K562 (cell line): ENCODE results near the gene UBE2O. TPM values are rescaled to one million over a fixed set of nuclear protein-coding genes. Genes with fewer than 3 reads are reported as not detected.

ENCODE experiments used
- ATAC-seq: fragments of 200-7000 bp; cut with Tn5 transposase; 3 replicates; pipeline ENCODE4 v1.9.1; 2020; ENCODE audit warnings: moderate library complexity
- BruUV-seq: library from RNA; stranded (reverse); fragments of 400-500 nt; replicated peaks from 2 replicates; lab custom pipeline; 2021; lab: Mats Ljungman, UMichigan
- CTCF ChIA-PET: fragments of 300-600 bp; formaldehyde crosslinking; extraction: SDS; loops from one replicate; lab custom pipeline; 2021; ENCODE audit warnings: low intra/inter-chr PET ratio; lab: Yijun Ruan, JAX
- POLR2A ChIA-PET: fragments of 300-600, 350-650 bp; sonication (Branson Sonifier 250); formaldehyde crosslinking; extraction: SDS; loops from one replicate; lab custom pipeline; 2021; ENCODE audit warnings: antibody characterized with exemption, inconsistent platforms; lab: Yijun Ruan, JAX
- DNase-seq, 4 experiments: peaks; one replicate each; pipeline versions ENCODE4 v3.0.0 to v3.0.0-alpha.2; 2011 to 2018; ENCODE audit warnings: low spot score in 3 of 4, mixed read lengths in 3 of 4; ENCODE audit errors: extremely low read depth in 1 of 4
- FAIRE-seq: peaks from 2 replicates; lab custom pipeline; 2011; peaks lifted over from hg19 to GRCh38; lab: Jason Lieb, UNC
- H2AFZ ChIP-seq: 2 replicates; pipeline ENCODE4 v1.6.0; 2011; ENCODE audit warnings: low read depth, low read length, control low read depth, inconsistent platforms
- H3K27ac ChIP-seq: fragments of 200-600 bp; 3 replicates; pipeline ENCODE4 v1.8.0; 2011; ENCODE audit warnings: low read depth, mild to moderate bottlenecking, control low read depth, inconsistent platforms, low read length, moderate library complexity, mixed read lengths; ENCODE audit errors: extremely low read depth
- H3K27me3 ChIP-seq, 2 experiments: fragments of 300-600 bp in 1 of 2; 2 replicates in 1 of 2; 3 replicates in 1 of 2; pipeline versions ENCODE4 v1.6.0 to v1.8.0; 2011; ENCODE audit warnings: inconsistent platforms in 2 of 2, low read length in 2 of 2, mild to moderate bottlenecking in 1 of 2, mixed read lengths in 1 of 2, moderate library complexity in 1 of 2; ENCODE audit not compliant: control insufficient read depth in 2 of 2, insufficient read depth in 2 of 2
- H3K36me3 ChIP-seq: fragments of 300-600 bp; 3 replicates; pipeline ENCODE4 v1.8.0; 2011; ENCODE audit warnings: mild to moderate bottlenecking, low read length, inconsistent platforms; ENCODE audit not compliant: control insufficient read depth, insufficient read depth
- H3K4me1 ChIP-seq, 2 experiments: fragments of 200-600 bp in 1 of 2; replicated peaks in 1 of 2; 2 replicates in 1 of 2; 3 replicates in 1 of 2; pipeline versions ENCODE4 v1.5.1 to v1.8.0; 2011; ENCODE audit warnings: inconsistent platforms in 2 of 2, low read length in 2 of 2, mild to moderate bottlenecking in 1 of 2, mixed read lengths in 1 of 2, moderate library complexity in 1 of 2; ENCODE audit not compliant: control insufficient read depth in 2 of 2, insufficient read depth in 2 of 2
- H3K4me2 ChIP-seq: 2 replicates; pipeline ENCODE4 v1.6.1; 2011; ENCODE audit warnings: low read length, control low read depth, inconsistent platforms, mixed read lengths; ENCODE audit not compliant: insufficient read depth
- H3K4me3 ChIP-seq: fragments of 200-600 bp; sonication (generic), shearing (Covaris generic); 2 replicates; pipeline ENCODE4 v1.5.1; 2016; ENCODE audit warnings: control low read depth, inconsistent platforms
- H3K79me2 ChIP-seq: fragments of 200-600 bp; 3 replicates; pipeline ENCODE4 v1.8.0; 2011; ENCODE audit warnings: low read length, inconsistent platforms; ENCODE audit not compliant: control insufficient read depth, insufficient read depth
- H3K9ac ChIP-seq, 2 experiments: 2 replicates each; pipeline versions ENCODE4 v1.6.0 to v1.6.1; 2011; ENCODE audit warnings: low read depth in 2 of 2, low read length in 2 of 2, control low read depth in 1 of 2, inconsistent platforms in 1 of 2, mild to moderate bottlenecking in 1 of 2, mixed read lengths in 1 of 2; ENCODE audit not compliant: insufficient read depth in 1 of 2
- H3K9me1 ChIP-seq: one replicate; pipeline ENCODE4 v1.6.0; 2011; ENCODE audit warnings: inconsistent platforms, mild to moderate bottlenecking, low read length, moderate library complexity; ENCODE audit not compliant: control insufficient read depth, insufficient read depth
- H3K9me3 ChIP-seq: replicated peaks from 2 replicates; pipeline ENCODE4 v1.5.1; 2011; ENCODE audit warnings: low read depth, low read length, inconsistent platforms; ENCODE audit not compliant: control insufficient read depth, insufficient read depth
- H4K20me1 ChIP-seq: replicated peaks from 2 replicates; pipeline ENCODE4 v1.6.1; 2011; ENCODE audit warnings: low read length, inconsistent platforms, mixed read lengths; ENCODE audit not compliant: control insufficient read depth, insufficient read depth
- ARID4B ChIP-seq: sonication (generic); formaldehyde crosslinking; IDR thresholded peaks from 2 replicates; pipeline ENCODE4 v1.8.0; 2022; ENCODE audit warnings: mild to moderate bottlenecking, missing genetic modification reagents
- CBFA2T2 ChIP-seq: fragments of 450-650 bp; conservative IDR thresholded peaks from 2 replicates; pipeline ENCODE4 v1.6.1; 2017; ENCODE audit warnings: mild to moderate bottlenecking
- ESRRB ChIP-seq: fragments of 250-450 bp; sonication (Bioruptor Pico); IDR thresholded peaks from 2 replicates; pipeline ENCODE4 v1.5.0; 2020; ENCODE audit warnings: mild to moderate bottlenecking, moderate library complexity, borderline replicate concordance
- FOXA3 ChIP-seq, 2 experiments: fragments of 450-650 bp in 1 of 2; sonication (generic) in 1 of 2; formaldehyde crosslinking; IDR thresholded peaks in 1 of 2; conservative IDR thresholded peaks in 1 of 2; 2 replicates each; pipeline versions ENCODE4 v1.4.0 to v1.8.0; 2020 to 2022; ENCODE audit warnings: mild to moderate bottlenecking in 2 of 2, missing genetic modification reagents in 1 of 2
- MYNN ChIP-seq, 2 experiments: sonication (generic); formaldehyde crosslinking in 1 of 2; IDR thresholded peaks; 2 replicates each; pipeline versions ENCODE4 v1.5.0 to v1.6.1; 2016 to 2020; ENCODE audit warnings: antibody characterized with exemption in 1 of 2, missing genetic modification reagents in 1 of 2
- NFIC ChIP-seq: fragments of 450-650 bp; IDR thresholded peaks from 2 replicates; pipeline ENCODE4 v1.6.1; 2017; ENCODE audit warnings: mild to moderate bottlenecking, inconsistent platforms
- NFXL1 ChIP-seq: fragments of 450-650 bp; formaldehyde crosslinking; IDR thresholded peaks from 2 replicates; pipeline ENCODE4 v1.4.0; 2021; ENCODE audit warnings: mild to moderate bottlenecking
- NR2C2 ChIP-seq, 2 experiments: fragments of 200-800 bp in 1 of 2; sonication (Bioruptor generic) in 1 of 2; sonication (generic) in 1 of 2; formaldehyde crosslinking in 1 of 2; IDR thresholded peaks; 2 replicates each; pipeline versions ENCODE4 v1.6.1 to v1.8.0; 2016 to 2022; ENCODE audit warnings: mild to moderate bottlenecking in 1 of 2, missing compliant biosample characterization in 1 of 2, missing genetic modification characterization in 1 of 2, missing genetic modification reagents in 1 of 2
- ZBTB8A ChIP-seq: fragments of 450-650 bp; IDR thresholded peaks from 2 replicates; pipeline ENCODE4 v1.6.1; 2018; ENCODE audit warnings: mild to moderate bottlenecking, moderate library complexity; ENCODE audit not compliant: partially characterized antibody
- ZC3H4 ChIP-seq: sonication (generic); formaldehyde crosslinking; IDR thresholded peaks from 2 replicates; pipeline ENCODE4 v1.9.0; 2021; ENCODE audit warnings: missing genetic modification reagents, borderline replicate concordance
- ZNF311 ChIP-seq: fragments of 250-450 bp; sonication (Bioruptor Pico); IDR thresholded peaks from 2 replicates; pipeline ENCODE4 v1.4.0; 2020; ENCODE audit warnings: mild to moderate bottlenecking, moderate library complexity
- ZNF707 ChIP-seq: fragments of 250-450 bp; sonication (Bioruptor Pico); conservative IDR thresholded peaks from 2 replicates; pipeline ENCODE4 v1.8.0; 2022; ENCODE audit warnings: inconsistent platforms, mild to moderate bottlenecking, moderate library complexity
- ZSCAN32 ChIP-seq: fragments of 450-650 bp; formaldehyde crosslinking; IDR thresholded peaks from 2 replicates; pipeline ENCODE4 v1.4.0; 2020; ENCODE audit warnings: mild to moderate bottlenecking, moderate library complexity
- WGBS: fragments of 100-300 bp; shearing (Covaris generic); methylation state at CpG from one replicate; pipeline ENCODE4 v1.1.6; 2016; ENCODE audit warnings: low coverage, mixed read lengths; ENCODE audit not compliant: insufficient coverage; ENCODE audit errors: missing lambda C conversion rate; 5-methylcytosine and 5-hydroxymethylcytosine counted together
- in situ Hi-C: fragments of 300-500 bp; cut with MboI; formaldehyde crosslinking; loops from 4 replicates; pipeline ENCODE4 v1.15.0; 2018; ENCODE audit warnings: inconsistent platforms, mixed read lengths
- intact Hi-C: fragments of 100-400 bp; cut with micrococcal nuclease; formaldehyde crosslinking; loops from 2 replicates; pipeline ENCODE4 v1.14.2; 2022
- polyA plus RNA-seq, 8 experiments: library from polyadenylated mRNA; depleted of rRNA in 4 of 8; stranded (reverse) in 5 of 8; unstranded in 3 of 8; fragments of >200 nt; fragmentation: Nextera tagmentation in 2 of 8; fragmentation: Illumina TruSeq in 1 of 8; extraction: Ambion mirVana in 2 of 8; extraction: Trizol in 1 of 8; gene quantifications; 2 replicates each; pipeline versions ENCODE4 v1.2.1 to v1.2.3, GENCODE V29; 2011 to 2014; ENCODE audit warnings: inconsistent platforms in 1 of 8, missing spikeins in 1 of 8
- total RNA-seq, 7 experiments: library from RNA; depleted of rRNA in 6 of 7; stranded (reverse); fragments of >200 nt in 6 of 7; fragmentation: Illumina TruSeq in 2 of 7; extraction: Trizol in 2 of 7; gene quantifications; 2 replicates each; pipeline versions ENCODE4 v1.2.1 to v1.2.3, GENCODE V29; 2011 to 2021; ENCODE audit warnings: low replicate concordance in 1 of 7
- TF ChIP-seq, protein P1 (sequence below): IDR thresholded peaks from 2 replicates; pipeline ENCODE4 v1.6.1; 2016; ENCODE audit warnings: missing genetic modification characterization, missing compliant biosample characterization
- TF ChIP-seq, protein P2 (sequence below): IDR thresholded peaks from 2 replicates; pipeline ENCODE4 v1.6.1; 2012; ENCODE audit warnings: low read depth, low read length, improper control_type of control experiment, borderline replicate concordance

UBE2O gene
- total and polyA plus RNA-seq, 9 of the 15 experiments (the other 6 are each of a cell fraction or from before 2014, with no cell fraction given): 1.6 to 39.7 (median 13.3) TPM

DNA sequence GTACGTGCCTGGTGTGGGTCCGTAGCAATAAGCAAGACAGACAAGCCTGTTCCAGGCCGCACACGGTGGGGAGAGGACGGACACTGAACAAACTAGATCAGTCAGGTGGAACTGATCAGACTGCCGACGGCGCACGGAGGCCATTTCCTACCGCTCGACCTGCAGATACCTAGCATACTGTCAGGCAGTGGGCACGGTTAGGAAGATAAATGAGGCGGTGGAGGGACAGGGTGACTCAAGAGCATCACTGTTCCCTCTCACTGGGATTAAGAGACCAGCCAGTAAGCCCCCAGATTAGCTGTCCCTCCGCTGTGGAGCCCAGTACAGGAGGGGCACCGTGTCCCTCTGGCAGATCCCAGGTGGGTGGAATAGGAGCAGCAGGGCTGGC, 19.3 kb upstream of the UBE2O start:
- in situ Hi-C loops: no loop called here
- WGBS: 32% methylated on average over 15 of the region's 15 CpGs
- ATAC-seq: no peak
- TF ChIP-seq ZBTB8A (no peak), NFIC (no peak), ZNF707 (CRISPR knock-in tag) (no peak), NR2C2 (CRISPR knock-in tag; IDR thresholded peaks at IDR 0.05) (no peak), NR2C2 (tag; IDR thresholded peaks at IDR 0.05) (no peak), CBFA2T2 (no peak), ZC3H4 (CRISPR knock-in tag) (no peak), FOXA3 (CRISPR knock-in tag; conservative IDR thresholded peaks at IDR 0.05 in 1 of 2, IDR thresholded peaks at IDR 0.05 in 1 of 2) (no peak), NFXL1 (CRISPR knock-in tag) (no peak), ZSCAN32 (CRISPR knock-in tag) (no peak), MYNN (IDR thresholded peaks at IDR 0.05) (no peak), MYNN (CRISPR knock-in tag; IDR thresholded peaks at IDR 0.05) (no peak), ZNF311 (CRISPR knock-in tag) (no peak), ARID4B (CRISPR knock-in tag) (no peak), ESRRB (CRISPR knock-in tag) (no peak)
- TF ChIP-seq, protein P1, sequence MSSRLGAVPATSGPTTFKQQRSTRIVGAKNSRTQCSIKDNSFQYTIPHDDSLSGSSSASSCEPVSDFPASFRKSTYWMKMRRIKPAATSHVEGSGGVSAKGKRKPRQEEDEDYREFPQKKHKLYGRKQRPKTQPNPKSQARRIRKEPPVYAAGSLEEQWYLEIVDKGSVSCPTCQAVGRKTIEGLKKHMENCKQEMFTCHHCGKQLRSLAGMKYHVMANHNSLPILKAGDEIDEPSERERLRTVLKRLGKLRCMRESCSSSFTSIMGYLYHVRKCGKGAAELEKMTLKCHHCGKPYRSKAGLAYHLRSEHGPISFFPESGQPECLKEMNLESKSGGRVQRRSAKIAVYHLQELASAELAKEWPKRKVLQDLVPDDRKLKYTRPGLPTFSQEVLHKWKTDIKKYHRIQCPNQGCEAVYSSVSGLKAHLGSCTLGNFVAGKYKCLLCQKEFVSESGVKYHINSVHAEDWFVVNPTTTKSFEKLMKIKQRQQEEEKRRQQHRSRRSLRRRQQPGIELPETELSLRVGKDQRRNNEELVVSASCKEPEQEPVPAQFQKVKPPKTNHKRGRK (tag): no peak
- TF ChIP-seq, protein P2, sequence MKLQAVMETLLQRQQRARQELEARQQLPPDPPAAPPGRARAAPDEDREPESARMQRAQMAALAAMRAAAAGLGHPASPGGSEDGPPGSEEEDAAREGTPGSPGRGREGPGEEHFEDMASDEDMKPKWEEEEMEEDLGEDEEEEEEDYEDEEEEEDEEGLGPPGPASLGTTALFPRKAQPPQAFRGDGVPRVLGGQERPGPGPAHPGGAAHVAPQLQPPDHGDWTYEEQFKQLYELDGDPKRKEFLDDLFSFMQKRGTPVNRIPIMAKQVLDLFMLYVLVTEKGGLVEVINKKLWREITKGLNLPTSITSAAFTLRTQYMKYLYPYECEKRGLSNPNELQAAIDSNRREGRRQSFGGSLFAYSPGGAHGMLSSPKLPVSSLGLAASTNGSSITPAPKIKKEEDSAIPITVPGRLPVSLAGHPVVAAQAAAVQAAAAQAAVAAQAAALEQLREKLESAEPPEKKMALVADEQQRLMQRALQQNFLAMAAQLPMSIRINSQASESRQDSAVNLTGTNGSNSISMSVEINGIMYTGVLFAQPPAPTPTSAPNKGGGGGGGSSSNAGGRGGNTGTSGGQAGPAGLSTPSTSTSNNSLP: no peak

More for the DNA sequence above, 19.3 kb upstream of the UBE2O start:
- 0 out of 4 replicates have a peak overlapping the region, but pooled peaks of 1 of the 2 experiments have one; percentile 1 for H3K9ac ChIP-seq
- peaks cover 10 to 61% of the 10 kb centered on the region in 2 experiments; a peak in 4 of 5 replicates for H3K27me3 ChIP-seq
- H3K79me2 ChIP-seq: no peaks in the 10 kb centered on the region
- peaks cover 5% of the 10 kb centered on the region; the same call in 1 of the 2 replicates for H4K20me1 ChIP-seq
- H3K4me2 ChIP-seq: no peak overlapping the region
- peaks cover 2% of the 10 kb centered on the region for H3K9me1 ChIP-seq
- FAIRE-seq (no peak), DNase-seq (no peak)
- H3K27ac ChIP-seq: no peak overlapping the region
- BruUV-seq: no TSS peak
- H2AFZ ChIP-seq: no peak overlapping the region
- H3K36me3 ChIP-seq: no peaks in the 10 kb centered on the region
- peaks cover 0 to 61% of the 10 kb centered on the region in 2 experiments; a peak in 2 of 5 replicates for H3K4me1 ChIP-seq
- H3K9me3 ChIP-seq: no peaks in the 10 kb centered on the region
- POLR2A ChIA-PET: no interaction called here
- intact Hi-C loops: no loop called here
- H3K4me3 ChIP-seq: no peak overlapping the region
- CTCF ChIA-PET: no interaction called here
